Stimulated activated memory B cell treated with anti-CD40 and anti-IgM and Interleukin-4, amounts not matched to agents 10 μg/mL and 1 μg/mL and 100 μg/mL, for 72 hours (primary cell): Measurements from ENCODE around the gene NRIP1.
"Not testable (repeated sequence)": the region's sequence is repeated elsewhere in the genome, so short reads cannot be mapped to it uniquely, and the experiment has no call there.

Source experiments
- ATAC-seq: fragments of 150-1000 bp; cut with Tn5 transposase; 2 replicates; pipeline ENCODE4 v1.10.0; 2021
- H3K27ac Mint-ChIP-seq: one replicate; pipeline ENCODE4 v1.8.0; 2022; ENCODE audit warnings: mild to moderate bottlenecking, mixed read lengths
- H3K27me3 Mint-ChIP-seq: one replicate; pipeline ENCODE4 v1.8.0; 2022; ENCODE audit warnings: mixed read lengths
- H3K36me3 Mint-ChIP-seq: one replicate; pipeline ENCODE4 v1.8.0; 2022; ENCODE audit warnings: mixed read lengths
- H3K4me1 Mint-ChIP-seq: one replicate; pipeline ENCODE4 v1.8.0; 2022; ENCODE audit warnings: mixed read lengths
- H3K4me3 Mint-ChIP-seq: one replicate; pipeline ENCODE4 v1.8.0; 2022; ENCODE audit warnings: mild to moderate bottlenecking, moderate library complexity, mixed read lengths
- H3K9me3 Mint-ChIP-seq: one replicate; pipeline ENCODE4 v1.8.0; 2022; ENCODE audit warnings: mixed read lengths

The NRIP1 gene

GRCh38 chr21:15034126-15034853 lies 30.5 kb downstream of the NRIP1 start:
- H3K4me1 Mint-ChIP-seq: peaks cover 20% of the 10 kb centered on the region
- H3K36me3 Mint-ChIP-seq: peaks cover 15% of the 10 kb centered on the region
- no peak for ATAC-seq
- H3K4me3 Mint-ChIP-seq: no peak overlapping the region
- H3K27me3 Mint-ChIP-seq: no peaks in the 10 kb centered on the region
- H3K9me3 Mint-ChIP-seq: peaks cover 2% of the 10 kb centered on the region
- no peak overlapping the region for H3K27ac Mint-ChIP-seq

DNA sequence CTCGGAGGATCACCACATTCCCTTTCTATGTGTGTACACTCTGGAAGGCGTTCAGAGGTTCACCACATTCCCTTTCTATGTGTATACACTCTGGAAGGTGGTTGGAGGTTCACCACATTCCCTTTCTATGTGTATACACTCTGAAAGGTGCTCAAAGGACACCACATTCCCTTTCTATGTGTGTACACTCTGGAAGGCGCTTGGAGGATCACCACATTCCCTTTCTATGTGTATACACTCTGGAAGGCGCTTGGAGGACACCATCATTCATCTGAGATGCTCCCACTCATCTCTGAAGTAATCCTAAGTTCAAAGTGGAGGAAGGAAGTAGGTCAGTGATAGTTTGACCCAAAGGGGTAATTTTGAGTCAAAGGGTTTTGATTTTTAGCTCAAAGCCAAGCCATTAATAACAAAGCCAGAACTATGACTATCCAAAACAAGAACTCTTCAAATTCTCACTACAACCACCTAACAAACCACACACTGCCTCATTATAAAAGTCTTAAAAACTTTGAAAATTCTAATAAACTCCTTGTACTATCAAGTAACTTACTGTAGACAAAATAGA lies 32.9 kb downstream of the NRIP1 start:
- no peaks in the 10 kb centered on the region for H3K27me3 Mint-ChIP-seq
- H3K36me3 Mint-ChIP-seq: peaks cover 21% of the 10 kb centered on the region
- peaks cover 2% of the 10 kb centered on the region for H3K9me3 Mint-ChIP-seq
- no peak for ATAC-seq
- no peak overlapping the region for H3K4me3 Mint-ChIP-seq
- no peak overlapping the region for H3K27ac Mint-ChIP-seq
- peaks cover 32% of the 10 kb centered on the region for H3K4me1 Mint-ChIP-seq

GRCh38 chr21:15031362-15031761 lies 33.4 kb downstream of the NRIP1 start:
- H3K27ac Mint-ChIP-seq, H3K27me3 Mint-ChIP-seq, ATAC-seq, H3K9me3 Mint-ChIP-seq, H3K4me3 Mint-ChIP-seq: not testable (repeated sequence)
- Mint-ChIP-seq H3K36me3 (peaks cover 21% of the 10 kb centered on the region), H3K4me1 (peaks cover 32% of the 10 kb centered on the region)

DNA sequence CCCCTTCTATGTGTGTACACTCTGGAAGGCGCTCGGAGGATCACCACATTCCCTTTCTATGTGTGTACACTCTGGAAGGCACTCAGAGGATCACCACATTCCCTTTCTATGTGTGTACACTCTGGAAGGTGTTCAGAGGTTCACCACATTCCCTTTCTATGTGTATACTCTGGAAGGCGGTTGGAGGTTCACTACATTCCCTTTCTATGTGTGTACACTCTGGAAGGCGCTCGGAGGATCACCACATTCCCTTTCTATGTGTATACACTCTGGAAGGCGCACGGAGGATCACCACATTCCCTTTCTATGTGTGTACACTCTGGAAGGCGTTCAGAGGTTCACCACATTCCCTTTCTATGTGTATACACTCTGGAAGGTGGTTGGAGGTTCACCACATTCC lies 33.9 kb downstream of the NRIP1 start:
- not testable (repeated sequence) for ATAC-seq, H3K4me3 Mint-ChIP-seq, H3K9me3 Mint-ChIP-seq, H3K27ac Mint-ChIP-seq, H3K27me3 Mint-ChIP-seq
- H3K36me3 Mint-ChIP-seq: peaks cover 21% of the 10 kb centered on the region
- peaks cover 30% of the 10 kb centered on the region for H3K4me1 Mint-ChIP-seq

DNA sequence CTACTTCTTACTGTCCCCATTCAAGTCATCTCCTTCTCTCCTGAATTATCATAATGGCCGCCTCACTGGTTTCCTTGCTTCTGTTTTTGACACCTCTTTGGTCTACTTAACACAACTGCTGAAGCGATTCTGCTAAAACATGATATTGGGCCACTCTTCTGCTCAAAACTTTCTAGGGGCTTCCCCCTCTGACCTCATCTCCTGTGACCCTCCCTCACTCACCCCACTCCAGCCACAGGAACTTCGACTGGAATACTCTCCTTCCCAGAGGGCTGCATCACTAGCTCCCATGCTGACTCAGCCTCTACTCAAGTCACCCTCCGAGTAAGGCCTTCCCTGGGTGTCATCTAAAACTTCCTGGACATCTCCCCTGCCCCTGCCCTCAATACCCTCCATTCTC lies 35.7 kb downstream of the NRIP1 start:
- no peak overlapping the region for H3K27ac Mint-ChIP-seq

DNA sequence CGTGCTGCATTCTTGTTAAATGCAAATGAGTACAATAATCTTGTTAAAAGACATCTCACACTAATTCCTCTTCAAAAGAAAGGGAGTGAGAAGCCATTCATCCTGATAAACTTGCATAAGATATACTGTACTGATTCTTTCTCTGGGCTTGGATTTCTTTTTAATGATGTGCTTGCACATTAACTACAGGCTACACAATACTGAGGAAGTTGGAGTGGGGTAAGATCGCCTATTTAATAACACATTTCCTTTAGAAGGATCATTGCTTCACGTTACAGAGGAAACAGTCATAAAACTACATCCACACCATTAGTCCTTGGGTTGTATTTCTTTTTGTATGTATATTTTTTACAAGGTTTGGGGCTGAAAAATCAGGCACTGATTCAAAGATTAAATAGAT lies 36.6 kb downstream of the NRIP1 start:
- ATAC-seq: no peak
- Mint-ChIP-seq H3K4me1 (peaks cover 37% of the 10 kb centered on the region), H3K36me3 (peaks cover 33% of the 10 kb centered on the region), H3K27me3 (no peaks in the 10 kb centered on the region), H3K4me3 (no peak overlapping the region), H3K9me3 (peaks cover 5% of the 10 kb centered on the region), H3K27ac (no peak overlapping the region)

More for the DNA sequence above, 35.7 kb downstream of the NRIP1 start:
- no peak overlapping the region for H3K4me3 Mint-ChIP-seq
- no peaks in the 10 kb centered on the region for H3K27me3 Mint-ChIP-seq
- H3K4me1 Mint-ChIP-seq: peaks cover 37% of the 10 kb centered on the region
- H3K36me3 Mint-ChIP-seq: peaks cover 33% of the 10 kb centered on the region
- ATAC-seq: no peak
- peaks cover 5% of the 10 kb centered on the region for H3K9me3 Mint-ChIP-seq

DNA sequence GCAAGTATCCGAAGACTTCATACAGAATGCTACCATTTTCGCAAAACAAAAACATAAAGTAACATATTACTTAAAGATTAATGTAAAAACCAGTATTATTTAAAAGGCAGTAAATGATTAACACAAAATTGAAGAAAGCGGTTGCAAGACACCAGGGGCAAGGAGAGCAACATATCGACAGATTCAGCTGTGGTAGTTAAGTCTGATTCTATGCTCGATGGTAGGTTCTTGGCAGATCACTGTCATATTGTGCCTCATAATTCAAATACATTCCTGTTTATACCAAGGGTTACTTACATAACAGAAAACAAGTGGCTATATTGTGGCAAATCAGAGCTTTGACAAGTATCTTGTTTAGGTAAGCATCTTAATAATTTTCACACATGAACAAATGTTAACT lies 37.7 kb downstream of the NRIP1 start:
- Mint-ChIP-seq H3K9me3 (peaks cover 5% of the 10 kb centered on the region), H3K27ac (no peak overlapping the region), H3K36me3 (peaks cover 35% of the 10 kb centered on the region), H3K27me3 (no peaks in the 10 kb centered on the region), H3K4me1 (peaks cover 37% of the 10 kb centered on the region), H3K4me3 (no peak overlapping the region)
- ATAC-seq: no peak

DNA sequence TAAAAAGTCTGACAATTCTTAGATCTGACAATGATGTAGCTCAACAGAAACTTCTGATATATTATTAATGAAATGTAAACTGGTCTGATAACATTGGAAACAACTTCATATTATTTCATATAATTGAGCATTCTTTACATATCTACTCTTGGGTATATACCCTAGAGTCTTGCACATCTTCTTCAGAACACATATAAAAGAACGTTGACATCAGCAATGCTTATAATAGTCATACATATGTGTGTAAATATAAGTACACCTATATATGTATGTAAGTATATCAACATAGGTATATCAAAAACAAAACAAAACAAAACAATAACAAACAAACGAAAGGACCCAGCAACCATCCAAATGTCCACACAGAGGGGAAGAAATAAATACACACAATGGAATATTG lies 38.4 kb downstream of the NRIP1 start:
- H3K36me3 Mint-ChIP-seq: peaks cover 39% of the 10 kb centered on the region
- H3K4me1 Mint-ChIP-seq: peaks cover 37% of the 10 kb centered on the region
- H3K9me3 Mint-ChIP-seq: peaks cover 5% of the 10 kb centered on the region
- H3K27me3 Mint-ChIP-seq: no peaks in the 10 kb centered on the region
- ATAC-seq: no peak
- H3K27ac Mint-ChIP-seq: no peak overlapping the region
- no peak overlapping the region for H3K4me3 Mint-ChIP-seq

DNA sequence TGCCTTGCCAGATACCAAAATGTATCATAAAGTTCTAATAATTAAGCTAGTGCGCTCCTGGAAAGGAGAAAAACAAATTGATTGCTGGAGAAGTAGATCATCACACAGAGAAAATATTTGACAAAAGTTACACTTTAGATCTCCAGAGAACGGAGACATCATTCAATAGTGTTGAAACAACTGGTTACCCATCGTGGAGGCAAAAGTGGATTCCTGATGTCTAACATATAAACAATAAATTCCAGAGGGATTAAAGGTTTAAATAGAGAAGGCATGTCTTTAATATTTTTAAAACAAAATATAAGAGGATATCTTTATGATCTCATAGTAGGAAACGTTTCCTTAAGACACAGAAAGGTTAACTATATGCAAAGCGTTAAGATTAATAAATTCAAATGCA lies 41.0 kb downstream of the NRIP1 start:
- no peak for ATAC-seq
- peaks cover 25% of the 10 kb centered on the region for H3K4me1 Mint-ChIP-seq
- H3K4me3 Mint-ChIP-seq: no peak overlapping the region
- H3K27ac Mint-ChIP-seq: no peak overlapping the region
- peaks cover 2% of the 10 kb centered on the region for H3K9me3 Mint-ChIP-seq
- no peaks in the 10 kb centered on the region for H3K27me3 Mint-ChIP-seq
- peaks cover 19% of the 10 kb centered on the region for H3K36me3 Mint-ChIP-seq

GRCh38 chr21:15022608-15023261 lies 42.1 kb downstream of the NRIP1 start:
- Mint-ChIP-seq H3K36me3 (peaks cover 18% of the 10 kb centered on the region), H3K4me1 (peaks cover 28% of the 10 kb centered on the region), H3K4me3 (no peak overlapping the region), H3K9me3 (peaks cover 2% of the 10 kb centered on the region), H3K27ac (no peak overlapping the region), H3K27me3 (no peaks in the 10 kb centered on the region)
- ATAC-seq: no peak

DNA sequence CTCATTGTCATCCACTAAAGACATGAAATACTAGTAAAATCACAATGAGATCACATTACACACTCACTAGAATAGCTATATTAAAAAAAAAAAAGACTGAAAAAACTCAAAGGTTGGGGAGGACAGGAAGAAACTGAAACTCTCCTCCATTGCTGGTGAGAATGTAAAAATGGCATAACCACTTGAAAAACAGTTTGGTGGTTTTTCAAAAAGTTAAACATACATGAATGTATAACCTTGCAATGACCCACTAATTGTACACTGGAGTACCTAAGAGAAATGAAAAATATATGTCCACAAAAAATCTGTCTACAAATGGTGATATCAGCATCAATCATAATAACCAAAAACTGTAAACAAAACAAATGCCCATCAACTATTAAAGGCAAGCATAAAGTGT lies 44.0 kb downstream of the NRIP1 start:
- H3K4me1 Mint-ChIP-seq: peaks cover 31% of the 10 kb centered on the region
- H3K27me3 Mint-ChIP-seq: no peaks in the 10 kb centered on the region
- no peak for ATAC-seq
- H3K4me3 Mint-ChIP-seq: no peak overlapping the region
- peaks cover 18% of the 10 kb centered on the region for H3K36me3 Mint-ChIP-seq
- H3K9me3 Mint-ChIP-seq: peaks cover 2% of the 10 kb centered on the region
- no peak overlapping the region for H3K27ac Mint-ChIP-seq

DNA sequence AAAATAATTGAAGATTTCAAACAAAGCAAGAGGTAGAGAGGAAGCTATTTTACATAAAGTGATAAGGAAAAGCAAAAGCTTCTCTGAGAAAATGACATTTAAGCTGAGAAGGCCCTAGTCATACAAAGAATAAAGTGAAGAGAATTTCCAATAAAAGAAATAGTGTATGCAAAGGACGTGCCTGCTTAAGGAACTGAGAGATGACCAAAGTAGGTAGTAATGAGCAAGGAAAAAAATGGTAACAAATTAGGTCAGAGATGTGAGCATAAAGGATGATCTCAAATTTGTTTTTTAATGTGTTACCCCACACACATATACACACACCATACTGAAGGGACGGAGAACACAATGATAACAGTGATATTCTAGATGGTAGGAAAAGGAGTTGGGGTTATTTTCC lies 46.4 kb downstream of the NRIP1 start:
- Mint-ChIP-seq H3K9me3 (no peaks in the 10 kb centered on the region), H3K27ac (peak overlapping the region; percentile 17), H3K4me3 (no peak overlapping the region), H3K4me1 (peaks cover 24% of the 10 kb centered on the region), H3K36me3 (peaks cover 6% of the 10 kb centered on the region), H3K27me3 (no peaks in the 10 kb centered on the region)
- peak; percentile 61 for ATAC-seq

DNA sequence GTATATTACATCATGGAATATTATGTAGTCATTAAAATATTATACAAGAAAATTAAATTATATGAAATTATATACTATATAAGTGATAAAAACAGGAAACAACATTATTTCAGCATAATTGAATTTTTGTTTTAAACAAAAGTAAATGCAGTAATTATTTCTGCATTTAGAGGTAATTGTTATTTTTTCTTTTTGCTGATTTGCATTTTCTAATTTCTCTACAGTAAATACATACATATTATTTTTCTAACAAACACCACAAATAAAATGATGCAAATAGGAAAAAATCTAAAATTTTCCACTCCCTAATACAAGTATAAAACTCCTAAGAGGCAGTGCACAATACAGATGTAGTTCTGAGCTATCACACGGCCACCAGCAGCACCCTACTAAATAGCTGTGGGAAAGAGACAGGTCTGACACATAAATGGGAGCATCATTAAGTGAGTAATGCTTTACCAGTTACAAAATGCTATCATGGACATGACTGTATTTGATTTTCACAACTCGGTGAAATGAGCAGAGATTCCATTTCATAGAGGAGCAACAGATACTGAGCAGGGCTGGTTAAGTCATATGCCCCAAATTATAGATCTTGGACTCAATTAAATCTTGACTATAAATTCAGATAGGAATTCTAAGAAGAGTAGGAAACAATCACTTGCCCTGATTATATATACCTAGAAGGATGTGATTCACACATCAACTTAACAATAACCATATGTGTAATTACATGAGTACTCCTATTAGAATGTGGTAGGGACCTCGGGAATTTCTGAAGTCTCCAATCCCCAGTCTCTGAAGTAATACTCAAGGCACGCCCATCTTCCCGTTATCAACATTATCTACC lies 49.0 kb downstream of the NRIP1 start:
- no peak overlapping the region for H3K4me3 Mint-ChIP-seq
- peaks cover 20% of the 10 kb centered on the region for H3K4me1 Mint-ChIP-seq
- ATAC-seq: no peak
- H3K27ac Mint-ChIP-seq: no peak overlapping the region
- no peaks in the 10 kb centered on the region for H3K27me3 Mint-ChIP-seq
- no peaks in the 10 kb centered on the region for H3K9me3 Mint-ChIP-seq
- H3K36me3 Mint-ChIP-seq: no peaks in the 10 kb centered on the region

DNA sequence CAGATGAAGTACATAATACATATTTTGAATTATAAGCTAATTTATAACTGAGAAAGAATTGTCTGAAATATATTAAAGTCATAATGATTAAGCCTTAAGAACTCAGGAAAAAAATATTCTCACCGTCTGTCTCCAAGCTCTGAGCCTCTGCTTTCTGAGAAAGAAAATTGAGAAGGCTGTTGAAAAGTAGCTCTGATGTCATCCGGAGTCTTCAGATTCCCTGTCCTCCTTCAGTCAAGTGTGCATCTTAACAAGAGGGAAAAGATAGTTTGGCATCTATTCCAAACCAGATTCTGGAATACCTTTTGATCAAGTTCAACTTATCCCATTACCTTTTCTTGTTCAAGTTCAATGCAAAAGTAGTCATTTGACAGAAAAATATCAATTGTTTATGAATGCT lies 50.6 kb downstream of the NRIP1 start:
- no peak for ATAC-seq

DNA sequence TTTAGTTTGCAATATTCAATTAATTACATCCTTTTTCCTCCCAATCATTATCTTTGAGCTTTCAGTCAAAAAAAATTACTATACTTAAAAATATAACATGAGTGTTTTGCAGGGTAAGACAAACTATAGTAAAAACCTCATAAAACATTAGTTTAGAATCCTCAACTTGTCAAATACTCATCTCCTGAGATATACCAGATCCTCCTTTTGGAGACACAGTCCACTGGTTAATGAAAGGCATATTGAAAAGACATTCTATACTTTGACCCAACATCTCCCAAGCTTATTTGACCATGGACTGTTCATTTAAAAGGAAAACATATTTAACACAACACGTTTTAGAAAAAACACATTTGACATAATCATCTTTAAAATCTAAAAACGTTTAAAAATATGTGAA lies 52.8 kb downstream of the NRIP1 start:
- Mint-ChIP-seq H3K9me3 (peaks cover 4% of the 10 kb centered on the region), H3K4me3 (no peak overlapping the region), H3K27me3 (no peaks in the 10 kb centered on the region), H3K4me1 (peaks cover 14% of the 10 kb centered on the region), H3K36me3 (peaks cover 21% of the 10 kb centered on the region), H3K27ac (no peak overlapping the region)
- no peak for ATAC-seq

More for the DNA sequence above, 50.6 kb downstream of the NRIP1 start:
- peaks cover 7% of the 10 kb centered on the region for H3K36me3 Mint-ChIP-seq
- no peaks in the 10 kb centered on the region for H3K27me3 Mint-ChIP-seq
- no peaks in the 10 kb centered on the region for H3K9me3 Mint-ChIP-seq
- no peak overlapping the region for H3K27ac Mint-ChIP-seq
- no peak overlapping the region for H3K4me3 Mint-ChIP-seq
- H3K4me1 Mint-ChIP-seq: peaks cover 18% of the 10 kb centered on the region
